ENCODE data around the gene COX15.
"Not testable (repeated sequence)": the region's sequence is repeated elsewhere in the genome, so short reads cannot be mapped to it uniquely, and the experiment has no call there.

Gene COX15

DNA sequence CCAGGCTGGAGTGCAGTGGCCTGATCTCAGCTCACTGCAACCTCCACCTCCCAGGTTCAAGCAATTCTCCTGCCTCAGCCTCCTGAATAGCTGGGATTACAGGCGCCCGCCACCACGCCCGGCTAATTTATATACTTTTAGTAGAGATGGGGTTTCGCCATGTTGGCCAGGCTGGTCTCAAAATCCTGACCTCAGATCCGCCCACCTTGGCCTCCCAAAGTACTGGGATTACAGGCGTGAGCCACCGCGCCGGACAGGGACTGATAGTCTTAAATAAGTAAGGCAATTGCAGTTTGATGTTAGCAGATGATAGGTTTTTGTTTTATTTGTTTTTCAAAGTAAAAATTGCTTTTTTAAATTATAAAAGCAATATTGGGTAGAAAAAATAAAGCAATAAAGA lies 2.2 kb upstream of the COX15 start:
- H3K4me1 ChIP-seq (ENCODE audit: control insufficient read depth, insufficient read depth, low read length); H3K9me3 ChIP-seq (ENCODE audit: control insufficient read depth, low read length); H3K27me3 ChIP-seq (ENCODE audit: control insufficient read depth, insufficient read depth, low read length); H3K36me3 ChIP-seq (ENCODE audit: control insufficient read depth, insufficient read depth, low read length); H3K4me3 ChIP-seq (ENCODE audit: low read length); H3K9ac ChIP-seq (ENCODE audit: low read length): not testable (repeated sequence)

DNA sequence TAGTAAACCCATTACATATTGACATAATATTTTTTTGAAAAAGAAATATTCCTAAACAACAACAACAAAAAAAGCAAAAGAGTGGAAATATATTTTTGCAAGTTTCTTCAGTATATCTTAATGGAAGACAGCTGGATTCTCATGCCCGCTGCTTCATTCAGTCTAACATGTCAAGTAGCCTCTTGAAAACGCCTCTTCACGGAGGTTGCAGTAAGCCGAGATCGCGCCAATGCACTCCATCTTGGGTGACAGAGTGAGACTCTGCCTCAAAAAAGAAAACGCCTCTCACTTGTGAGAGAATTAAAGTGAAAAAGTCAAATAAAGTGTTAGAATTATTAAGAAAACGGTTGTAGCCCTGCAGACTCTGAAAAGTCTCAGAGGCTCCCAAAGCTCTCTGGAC lies 1.4 kb upstream of the COX15 start:
- no peaks in the 10 kb centered on the region for H3K36me3 ChIP-seq (ENCODE audit: control insufficient read depth, insufficient read depth, low read length)
- H3K4me3 ChIP-seq (ENCODE audit: low read length), result no peak overlapping the region
- H3K27me3 ChIP-seq (ENCODE audit: control insufficient read depth, insufficient read depth, low read length), result no peaks in the 10 kb centered on the region
- no peaks in the 10 kb centered on the region for H3K9me3 ChIP-seq (ENCODE audit: control insufficient read depth, low read length)
- H3K9ac ChIP-seq (ENCODE audit: low read length), result no peak overlapping the region
- H3K4me1 ChIP-seq (ENCODE audit: control insufficient read depth, insufficient read depth, low read length), result peaks cover 6% of the 10 kb centered on the region

DNA sequence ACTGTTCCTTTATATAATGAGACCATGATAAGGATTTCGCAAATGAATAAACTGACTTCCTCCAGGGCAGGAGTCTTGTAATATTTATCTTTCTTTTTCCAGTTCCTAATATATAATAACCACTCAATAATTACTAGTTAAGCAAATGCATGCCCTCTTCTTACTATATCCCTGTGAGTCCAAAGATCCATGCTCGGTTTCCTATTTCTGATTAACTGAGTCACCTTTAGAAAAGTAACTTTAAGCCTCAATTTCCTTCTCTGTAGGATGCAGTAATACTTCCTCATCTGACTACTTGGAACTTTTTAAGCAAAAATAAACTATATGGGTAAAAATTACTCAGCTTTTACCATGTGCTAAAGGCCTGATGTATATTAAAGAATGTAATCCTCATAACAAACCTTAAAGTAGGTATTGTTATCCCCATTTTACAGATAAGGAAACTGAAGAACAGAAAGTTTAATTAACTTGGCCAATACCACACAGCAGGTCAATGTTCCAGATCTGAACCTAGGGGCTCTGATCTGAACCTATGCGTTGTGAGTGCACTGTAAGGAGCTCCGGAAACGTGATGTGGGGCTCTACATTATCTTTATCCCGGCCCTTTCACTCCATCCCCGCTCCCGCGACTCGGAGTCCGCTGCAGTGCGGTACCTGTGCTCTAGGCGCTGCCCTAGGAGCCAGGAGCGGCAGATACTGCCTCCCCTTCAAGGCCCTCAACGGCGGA lies 458 bp downstream of the COX15 start:
- peak overlapping the region; percentile 100 for H3K4me3 ChIP-seq (ENCODE audit: low read length)
- H3K27me3 ChIP-seq (ENCODE audit: control insufficient read depth, insufficient read depth, low read length), result no peaks in the 10 kb centered on the region
- peaks cover 6% of the 10 kb centered on the region for H3K4me1 ChIP-seq (ENCODE audit: control insufficient read depth, insufficient read depth, low read length)
- peaks cover 3% of the 10 kb centered on the region for H3K36me3 ChIP-seq (ENCODE audit: control insufficient read depth, insufficient read depth, low read length)
- H3K9ac ChIP-seq (ENCODE audit: low read length), result peak overlapping the region; percentile 96
- H3K9me3 ChIP-seq (ENCODE audit: control insufficient read depth, low read length), result no peaks in the 10 kb centered on the region

DNA sequence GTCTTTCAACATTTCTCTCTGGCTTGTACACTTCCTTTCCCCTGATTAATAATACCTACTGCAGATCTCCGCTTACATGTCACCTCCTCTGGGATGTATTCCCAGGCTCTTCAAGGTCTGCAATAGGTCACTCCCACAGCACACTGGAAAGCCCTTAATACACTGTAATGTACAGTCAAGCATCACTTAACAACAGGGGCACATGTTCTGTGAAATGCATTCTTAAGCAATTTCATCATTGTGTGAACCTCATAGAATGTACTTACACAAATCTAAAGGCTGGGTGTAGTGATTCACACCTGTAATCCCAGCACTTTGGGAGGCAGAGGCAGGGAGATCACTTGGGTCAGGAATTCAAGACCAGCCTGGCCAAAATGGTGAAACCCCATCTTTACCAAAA lies 1.9 kb downstream of the COX15 start:
- H3K4me3 ChIP-seq (ENCODE audit: low read length), result no peak overlapping the region
- peaks cover 6% of the 10 kb centered on the region for H3K4me1 ChIP-seq (ENCODE audit: control insufficient read depth, insufficient read depth, low read length)
- H3K36me3 ChIP-seq (ENCODE audit: control insufficient read depth, insufficient read depth, low read length), result peaks cover 12% of the 10 kb centered on the region
- no peak overlapping the region for H3K9ac ChIP-seq (ENCODE audit: low read length)
- H3K27me3 ChIP-seq (ENCODE audit: control insufficient read depth, insufficient read depth, low read length), result no peaks in the 10 kb centered on the region
- H3K9me3 ChIP-seq (ENCODE audit: control insufficient read depth, low read length), result no peaks in the 10 kb centered on the region

DNA sequence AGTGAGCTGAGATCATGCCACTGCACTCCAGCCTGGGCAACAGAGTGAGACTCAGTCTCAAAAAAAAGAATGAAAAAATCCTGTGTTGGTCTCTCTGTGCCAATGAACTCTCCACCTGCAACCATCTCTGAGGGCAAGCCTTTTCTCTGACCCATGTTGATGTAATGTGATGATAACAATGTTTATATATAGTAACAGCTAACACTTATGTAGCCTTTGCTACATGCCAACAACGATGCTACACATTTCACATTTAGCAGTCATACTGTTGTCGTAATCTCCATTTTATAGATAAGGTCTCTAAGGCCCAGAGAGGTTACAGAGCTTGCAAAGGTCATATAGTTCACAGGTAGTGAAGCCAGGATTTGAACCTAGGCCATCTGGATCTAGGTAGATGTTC lies 11.5 kb downstream of the COX15 start:
- Histone ChIP-seq H3K9me3 (ENCODE audit: control insufficient read depth, low read length) (no peaks in the 10 kb centered on the region), H3K4me3 (ENCODE audit: low read length) (no peak overlapping the region), H3K36me3 (ENCODE audit: control insufficient read depth, insufficient read depth, low read length) (peaks cover 5% of the 10 kb centered on the region), H3K4me1 (ENCODE audit: control insufficient read depth, insufficient read depth, low read length) (no peaks in the 10 kb centered on the region), H3K27me3 (ENCODE audit: control insufficient read depth, insufficient read depth, low read length) (no peaks in the 10 kb centered on the region), H3K9ac (ENCODE audit: low read length) (no peak overlapping the region)

DNA sequence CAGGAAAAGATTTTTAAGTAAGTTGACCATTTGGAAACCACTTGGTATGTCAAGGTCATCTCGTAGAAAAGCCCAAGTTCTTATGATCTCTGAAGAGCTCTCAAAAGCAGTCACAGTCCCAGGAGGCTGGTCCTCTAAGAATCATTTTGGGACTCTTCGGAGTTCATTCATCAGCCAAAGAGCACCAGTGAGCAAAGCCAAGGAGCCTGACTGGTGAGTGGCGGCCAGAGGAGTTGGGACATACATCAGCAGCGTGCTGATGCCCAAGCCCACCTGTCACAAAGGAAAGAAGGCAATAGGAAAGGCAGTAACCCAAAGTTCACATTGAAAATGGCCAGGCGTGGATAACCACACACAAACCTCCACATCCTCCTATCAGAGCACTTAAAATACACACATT lies 17.5 kb downstream of the COX15 start:
- no peaks in the 10 kb centered on the region for H3K4me1 ChIP-seq (ENCODE audit: control insufficient read depth, insufficient read depth, low read length)
- no peak overlapping the region for H3K4me3 ChIP-seq (ENCODE audit: low read length)
- H3K9me3 ChIP-seq (ENCODE audit: control insufficient read depth, low read length), result no peaks in the 10 kb centered on the region
- no peaks in the 10 kb centered on the region for H3K36me3 ChIP-seq (ENCODE audit: control insufficient read depth, insufficient read depth, low read length)
- H3K9ac ChIP-seq (ENCODE audit: low read length), result no peak overlapping the region
- H3K27me3 ChIP-seq (ENCODE audit: control insufficient read depth, insufficient read depth, low read length), result no peaks in the 10 kb centered on the region

DNA sequence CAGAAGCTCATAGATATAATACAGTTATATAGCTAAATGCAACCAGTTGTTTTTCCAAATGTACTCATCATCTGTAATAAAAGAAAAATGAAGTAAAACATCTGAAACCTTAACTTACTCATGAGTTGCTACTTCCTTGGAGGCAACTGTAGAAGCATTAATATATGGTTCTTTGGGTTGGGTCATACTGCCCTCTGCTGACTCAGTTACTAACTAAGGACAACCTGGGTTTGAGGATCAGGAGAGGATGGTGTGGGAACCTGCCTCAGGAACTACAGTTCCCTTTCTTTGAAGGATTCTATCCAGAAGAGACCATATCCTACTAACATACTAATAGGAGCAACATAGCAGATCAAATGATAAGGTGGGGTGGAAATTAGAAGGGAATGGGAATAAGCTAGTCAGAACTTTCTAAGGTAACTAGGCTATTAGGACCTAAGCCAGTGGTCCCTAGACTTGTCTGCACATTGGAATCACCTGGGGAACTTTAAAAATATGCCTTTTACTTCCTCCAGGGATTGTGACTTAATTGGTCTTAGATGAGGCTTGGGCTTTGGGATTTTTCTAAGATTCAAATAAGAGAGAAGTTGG lies 20.7 kb downstream of the COX15 start:
- no peaks in the 10 kb centered on the region for H3K36me3 ChIP-seq (ENCODE audit: control insufficient read depth, insufficient read depth, low read length)
- no peak overlapping the region for H3K9ac ChIP-seq (ENCODE audit: low read length)
- H3K27me3 ChIP-seq (ENCODE audit: control insufficient read depth, insufficient read depth, low read length), result no peaks in the 10 kb centered on the region
- H3K9me3 ChIP-seq (ENCODE audit: control insufficient read depth, low read length), result no peaks in the 10 kb centered on the region
- H3K4me1 ChIP-seq (ENCODE audit: control insufficient read depth, insufficient read depth, low read length), result no peaks in the 10 kb centered on the region
- no peak overlapping the region for H3K4me3 ChIP-seq (ENCODE audit: low read length)

DNA sequence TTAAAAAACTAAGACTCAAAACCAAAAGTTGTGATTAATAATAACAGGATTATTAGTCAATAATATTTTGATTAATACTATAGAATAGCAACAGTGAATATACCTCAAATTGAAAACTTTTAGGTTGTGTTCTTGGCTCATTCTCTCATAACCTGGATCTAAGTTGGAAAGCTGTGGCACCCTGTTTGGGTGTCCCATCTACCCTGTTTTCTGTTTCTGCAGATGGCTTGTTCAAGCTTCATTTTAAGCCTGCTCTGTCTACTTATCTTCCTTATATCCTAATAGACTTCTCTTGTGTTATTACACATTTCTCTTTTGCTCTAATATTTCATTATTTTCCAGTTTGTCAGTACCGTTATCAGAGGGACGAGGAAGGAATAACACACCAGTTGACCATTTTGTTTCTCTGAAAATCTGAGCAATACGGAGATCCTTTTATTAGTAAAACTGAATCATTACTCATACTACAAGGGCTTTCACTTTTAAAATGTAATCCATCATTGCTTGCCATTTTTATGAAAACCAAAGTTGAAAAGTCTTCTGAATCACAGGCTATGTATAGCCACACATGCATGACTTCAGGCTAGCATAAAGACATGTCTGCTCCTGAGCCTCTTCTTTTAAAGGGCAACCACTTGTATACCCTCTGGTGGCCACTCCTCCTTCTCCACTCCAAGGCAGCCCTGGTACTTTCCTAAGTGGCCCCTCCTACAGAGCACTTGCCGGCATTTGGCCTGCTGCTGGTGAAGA lies 22.3 kb downstream of the COX15 start:
- H3K27me3 ChIP-seq (ENCODE audit: control insufficient read depth, insufficient read depth, low read length), result no peaks in the 10 kb centered on the region

DNA sequence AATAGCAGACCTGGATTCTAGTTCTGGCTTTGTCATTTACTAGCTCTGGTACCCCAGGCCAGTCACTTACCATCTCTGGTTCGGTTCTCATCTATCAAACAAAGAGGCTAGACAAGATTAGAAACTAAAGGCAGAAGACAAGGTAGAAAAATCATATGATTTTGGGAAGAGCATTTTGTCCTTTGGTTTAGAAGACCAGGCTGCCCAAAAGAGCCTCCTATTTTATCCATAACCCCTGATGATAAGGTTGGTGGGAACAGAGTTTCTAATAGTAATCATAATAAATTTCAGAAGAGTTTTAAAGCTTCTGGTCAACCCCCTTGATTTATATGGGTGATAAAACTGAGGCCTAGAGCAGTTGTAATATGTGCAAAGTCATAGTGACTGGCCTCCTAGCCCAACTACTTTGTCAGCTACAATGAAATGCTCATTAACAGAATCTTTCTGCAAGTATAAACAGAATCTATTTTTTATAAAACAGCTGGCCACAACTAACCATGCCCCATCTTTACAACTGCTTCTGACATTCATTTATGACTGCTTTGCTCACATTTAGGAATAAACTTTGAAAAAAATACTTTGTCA lies 23.4 kb downstream of the COX15 start:
- H3K4me1 ChIP-seq (ENCODE audit: control insufficient read depth, insufficient read depth, low read length), result no peaks in the 10 kb centered on the region
- H3K9me3 ChIP-seq (ENCODE audit: control insufficient read depth, low read length), result no peaks in the 10 kb centered on the region
- peaks cover 9% of the 10 kb centered on the region for H3K36me3 ChIP-seq (ENCODE audit: control insufficient read depth, insufficient read depth, low read length)
- no peak overlapping the region for H3K9ac ChIP-seq (ENCODE audit: low read length)
- no peaks in the 10 kb centered on the region for H3K27me3 ChIP-seq (ENCODE audit: control insufficient read depth, insufficient read depth, low read length)
- H3K4me3 ChIP-seq (ENCODE audit: low read length), result no peak overlapping the region

More for the DNA sequence above, 22.3 kb downstream of the COX15 start:
- Histone ChIP-seq H3K4me3 (ENCODE audit: low read length) (no peak overlapping the region), H3K36me3 (ENCODE audit: control insufficient read depth, insufficient read depth, low read length) (peaks cover 5% of the 10 kb centered on the region), H3K9ac (ENCODE audit: low read length) (no peak overlapping the region), H3K4me1 (ENCODE audit: control insufficient read depth, insufficient read depth, low read length) (no peaks in the 10 kb centered on the region), H3K9me3 (ENCODE audit: control insufficient read depth, low read length) (no peaks in the 10 kb centered on the region)

DNA sequence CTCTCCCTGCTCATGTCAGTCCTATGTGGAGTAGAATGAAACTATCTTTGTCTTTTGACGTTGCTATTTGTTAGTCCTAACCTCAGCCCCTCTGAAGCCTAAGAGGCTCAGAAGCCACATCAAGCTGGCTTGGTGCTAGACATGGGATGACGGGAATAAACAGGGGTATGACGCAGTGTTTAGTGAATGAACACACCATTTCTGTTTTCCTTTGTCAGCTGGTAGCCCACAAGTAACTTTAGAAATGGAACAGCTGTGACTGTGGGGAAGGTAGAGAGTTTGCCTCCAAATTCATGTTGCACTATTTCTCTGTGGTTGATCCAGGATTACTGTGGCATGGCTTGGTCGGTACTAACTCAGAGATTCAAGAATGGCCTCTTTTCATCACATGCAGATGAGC lies 31.3 kb downstream of the COX15 start:
- no peaks in the 10 kb centered on the region for H3K4me1 ChIP-seq (ENCODE audit: control insufficient read depth, insufficient read depth, low read length)
- no peaks in the 10 kb centered on the region for H3K9me3 ChIP-seq (ENCODE audit: control insufficient read depth, low read length)
- H3K4me3 ChIP-seq (ENCODE audit: low read length), result no peak overlapping the region
- peaks cover 34% of the 10 kb centered on the region for H3K36me3 ChIP-seq (ENCODE audit: control insufficient read depth, insufficient read depth, low read length)
- H3K27me3 ChIP-seq (ENCODE audit: control insufficient read depth, insufficient read depth, low read length), result no peaks in the 10 kb centered on the region
- H3K9ac ChIP-seq (ENCODE audit: low read length), result no peak overlapping the region

DNA sequence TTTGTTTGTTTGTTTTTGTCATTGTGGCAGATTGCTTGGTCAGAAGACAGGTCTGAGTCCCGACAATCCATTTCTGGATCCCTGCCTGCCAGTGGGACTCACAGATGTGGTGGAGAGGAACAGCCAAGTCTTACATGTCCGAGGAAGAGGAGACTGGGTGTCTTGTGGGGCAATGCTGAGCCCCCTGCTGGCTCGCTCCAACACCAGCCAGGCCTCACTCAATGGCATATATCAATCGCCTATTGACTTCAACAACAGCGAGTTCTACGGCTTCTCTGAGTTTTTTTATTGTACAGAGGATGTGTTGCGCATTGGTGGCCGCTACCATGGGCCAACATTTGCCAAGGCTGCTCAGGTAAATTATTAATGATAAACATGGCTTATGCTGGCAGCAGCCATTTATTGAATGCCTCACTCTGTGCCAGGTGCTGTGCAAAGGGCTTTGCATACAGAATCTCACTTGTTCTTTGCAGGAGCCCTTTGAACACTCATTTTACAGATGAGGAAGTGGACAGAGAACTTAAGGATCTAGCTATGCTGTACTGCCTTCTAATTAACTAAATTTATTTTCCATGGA lies 33.3 kb downstream of the COX15 start:
- H3K4me3 ChIP-seq (ENCODE audit: low read length), result no peak overlapping the region
- no peaks in the 10 kb centered on the region for H3K27me3 ChIP-seq (ENCODE audit: control insufficient read depth, insufficient read depth, low read length)
- H3K9me3 ChIP-seq (ENCODE audit: control insufficient read depth, low read length), result no peaks in the 10 kb centered on the region
- no peak overlapping the region for H3K9ac ChIP-seq (ENCODE audit: low read length)
- peaks cover 24% of the 10 kb centered on the region for H3K36me3 ChIP-seq (ENCODE audit: control insufficient read depth, insufficient read depth, low read length)
- H3K4me1 ChIP-seq (ENCODE audit: control insufficient read depth, insufficient read depth, low read length), result no peaks in the 10 kb centered on the region

DNA sequence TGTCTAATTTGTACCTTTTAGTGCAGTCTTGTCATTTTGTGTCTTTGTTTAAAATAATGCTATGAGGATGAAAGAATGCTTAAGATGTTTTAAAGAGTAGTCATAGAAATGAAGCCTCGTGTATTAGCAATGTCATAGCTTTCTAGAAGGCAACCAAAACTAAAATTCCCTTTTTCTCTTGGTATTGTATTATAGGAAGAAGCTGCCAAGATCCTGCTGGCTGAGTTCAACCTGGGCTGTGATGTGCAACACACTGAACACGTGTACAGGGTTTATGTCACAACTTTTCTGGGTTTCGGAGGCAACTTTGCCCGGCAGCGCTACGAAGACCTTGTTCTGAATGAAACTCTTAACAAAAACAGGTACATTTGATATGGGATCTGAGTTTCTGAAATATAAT lies 36.2 kb downstream of the COX15 start:
- H3K9ac ChIP-seq (ENCODE audit: low read length), result no peak overlapping the region
- H3K9me3 ChIP-seq (ENCODE audit: control insufficient read depth, low read length), result no peaks in the 10 kb centered on the region
- H3K27me3 ChIP-seq (ENCODE audit: control insufficient read depth, insufficient read depth, low read length), result no peaks in the 10 kb centered on the region
- peaks cover 21% of the 10 kb centered on the region for H3K36me3 ChIP-seq (ENCODE audit: control insufficient read depth, insufficient read depth, low read length)
- H3K4me3 ChIP-seq (ENCODE audit: low read length), result no peak overlapping the region
- H3K4me1 ChIP-seq (ENCODE audit: control insufficient read depth, insufficient read depth, low read length), result no peaks in the 10 kb centered on the region

Data from mucosa of stomach (tissue), 1 donor.